NCI-H774 (cell line): ENCODE data around the gene BARX2.

ENCODE experiments used
- DNase-seq: peaks from one replicate; lab custom pipeline; 2025; lab: John Stamatoyannopoulos, UW

The BARX2 gene

GRCh38 chr11:129436573-129436972 is 60.9 kb downstream of the BARX2 start:
- no peak for DNase-seq

DNA sequence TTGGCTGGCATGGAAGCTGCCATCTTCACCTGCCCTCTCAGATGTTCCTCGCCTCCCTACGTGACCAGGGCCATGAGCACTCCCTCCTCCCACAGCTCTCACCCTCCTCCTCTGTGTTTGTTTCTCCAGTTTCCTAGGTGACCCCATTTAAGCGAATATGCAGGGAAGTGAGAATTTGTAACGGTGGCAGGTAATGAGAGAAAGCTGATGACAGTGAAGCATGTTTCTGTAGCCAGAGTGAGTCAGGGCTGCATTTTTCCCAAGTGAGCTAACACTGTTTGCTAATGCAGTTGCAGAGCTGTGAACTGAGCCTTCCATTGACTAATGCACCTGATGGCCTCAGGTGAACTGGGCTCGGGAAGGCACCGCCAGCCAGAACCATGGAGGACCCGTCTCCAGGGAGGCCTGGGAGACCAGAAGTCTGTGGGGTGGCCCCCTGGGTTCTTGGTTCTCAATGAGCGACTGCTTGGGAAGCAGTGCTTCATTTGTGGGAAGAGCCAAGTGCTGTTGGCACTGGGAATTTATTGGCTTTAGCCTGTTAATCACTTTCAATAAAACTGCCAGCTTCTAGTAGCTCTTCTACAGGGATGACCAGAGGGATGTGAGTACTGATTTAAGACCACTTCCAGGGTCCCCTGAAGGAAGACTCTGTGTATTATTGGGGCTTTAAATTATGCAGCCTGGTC is 64.5 kb downstream of the BARX2 start:
- DNase-seq, result peak; percentile 79

DNA sequence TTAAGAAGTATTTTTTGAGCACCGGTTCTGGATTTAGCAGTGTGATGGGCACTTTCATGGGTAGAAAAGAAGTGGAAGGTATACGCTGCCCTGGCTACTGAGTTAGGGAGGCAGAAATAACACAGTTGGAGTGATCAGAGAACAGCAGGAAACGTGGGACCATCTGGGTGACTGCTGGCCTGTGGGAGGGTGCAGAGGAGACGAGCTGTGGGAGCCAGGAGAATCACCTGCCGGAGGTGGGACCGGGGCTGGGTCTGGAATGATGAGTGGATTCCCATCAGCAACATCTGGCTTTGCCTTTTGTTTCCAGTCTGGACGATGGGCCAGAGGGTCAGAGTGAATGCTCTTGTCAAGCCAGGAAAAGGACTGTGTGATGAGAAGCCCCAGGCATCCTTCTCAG is 66.5 kb downstream of the BARX2 start:
- DNase-seq, result no peak

- no peak for DNase-seq
Observed at GRCh38 chr11:129443276-129443675, 67.6 kb downstream of the BARX2 start.

- no peak for DNase-seq
Observed at GRCh38 chr11:129444274-129444673, 68.6 kb downstream of the BARX2 start.

DNA sequence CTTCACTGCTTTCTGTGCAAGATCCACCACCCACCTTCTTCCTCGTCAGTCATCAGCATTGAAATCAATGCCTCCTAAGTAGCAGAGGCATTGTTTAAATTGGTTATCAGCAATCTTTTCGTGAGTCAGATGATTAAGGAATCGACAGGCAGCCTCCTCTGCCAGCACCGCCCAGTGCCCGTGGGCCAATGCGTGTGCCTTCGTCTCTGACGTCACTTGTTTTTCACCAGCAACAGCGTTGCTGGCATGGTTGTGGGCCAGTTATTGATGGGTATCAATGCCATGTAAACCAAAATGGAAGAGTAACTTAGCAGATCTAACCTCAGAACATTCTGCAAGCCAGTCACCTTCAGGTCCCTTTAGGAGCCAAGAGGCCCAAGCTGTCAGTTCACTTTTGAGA is 69.6 kb downstream of the BARX2 start:
- no peak for DNase-seq

DNA sequence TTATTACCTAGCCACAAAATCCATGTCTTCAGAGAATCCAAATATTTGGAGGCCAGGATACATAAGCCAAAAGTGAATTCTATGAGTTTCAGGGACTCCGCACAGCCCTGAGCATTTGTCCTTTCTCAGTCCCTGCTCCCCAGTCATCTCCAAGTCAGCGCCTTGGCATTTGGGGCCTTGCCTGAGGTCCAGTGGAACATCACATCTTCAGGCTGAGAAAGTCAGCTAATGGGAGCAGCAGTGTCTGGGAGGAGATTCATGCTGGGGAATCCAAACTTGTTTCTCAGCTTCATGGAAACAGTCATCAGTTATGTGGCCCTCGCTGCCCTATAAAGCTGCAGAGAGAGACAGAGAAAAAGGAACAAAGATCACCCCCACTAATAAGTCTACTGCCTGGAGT is 70.9 kb downstream of the BARX2 start:
- no peak for DNase-seq

GRCh38 chr11:129447654-129448239 is 72.1 kb downstream of the BARX2 start:
- no peak for DNase-seq

- no peak for DNase-seq
Observed at GRCh38 chr11:129451524-129451923, 75.9 kb downstream of the BARX2 start.

DNA sequence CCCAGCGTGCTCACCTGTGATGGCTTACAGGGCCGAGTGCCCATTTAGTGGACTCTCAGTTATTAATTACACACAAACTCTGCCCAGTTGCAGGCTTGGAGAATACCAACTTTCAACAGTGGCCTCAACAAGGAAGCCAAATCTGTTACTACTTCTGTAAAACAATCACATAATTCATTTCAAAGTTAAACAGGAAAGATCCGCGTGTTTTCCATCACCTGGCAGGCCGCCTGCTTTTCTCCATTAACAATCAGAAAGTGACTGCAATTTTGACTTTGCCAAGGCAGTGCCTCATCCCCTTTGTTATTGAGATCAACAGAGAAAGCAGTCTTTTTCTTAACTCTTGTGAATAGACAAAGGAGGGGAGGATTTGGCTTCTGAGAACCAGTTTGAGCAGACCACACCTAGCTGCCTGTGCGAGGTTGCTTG is 77.7 kb downstream of the BARX2 start:
- DNase-seq, result no peak

- DNase-seq, result no peak
Observed at GRCh38 chr11:129455101-129455500, 79.5 kb downstream of the BARX2 start.

- DNase-seq, result no peak
Observed at GRCh38 chr11:129455756-129456655, 80.4 kb downstream of the BARX2 start.

- DNase-seq, result peak; percentile 60
Observed at GRCh38 chr11:129457321-129457720, 81.7 kb downstream of the BARX2 start.

DNA sequence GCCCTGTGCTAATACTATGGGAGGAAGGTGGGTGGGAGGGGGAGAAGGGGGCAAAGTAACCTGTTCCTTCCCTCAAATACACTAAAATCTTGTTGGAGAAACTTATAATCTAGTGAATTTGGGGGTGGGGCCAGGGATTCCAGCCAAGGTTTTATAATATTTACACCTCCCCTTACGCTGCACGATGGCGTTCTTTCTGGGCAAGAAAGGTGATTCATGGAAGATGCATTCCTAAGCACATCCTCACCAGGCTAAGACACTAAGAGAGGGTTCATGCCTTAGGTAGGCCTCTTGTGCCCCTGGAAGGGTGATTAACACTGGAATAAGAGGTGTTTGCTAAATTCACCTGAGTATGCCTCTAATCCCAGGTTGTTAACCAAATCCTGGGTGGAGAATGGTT is 82.6 kb downstream of the BARX2 start:
- no peak for DNase-seq

DNA sequence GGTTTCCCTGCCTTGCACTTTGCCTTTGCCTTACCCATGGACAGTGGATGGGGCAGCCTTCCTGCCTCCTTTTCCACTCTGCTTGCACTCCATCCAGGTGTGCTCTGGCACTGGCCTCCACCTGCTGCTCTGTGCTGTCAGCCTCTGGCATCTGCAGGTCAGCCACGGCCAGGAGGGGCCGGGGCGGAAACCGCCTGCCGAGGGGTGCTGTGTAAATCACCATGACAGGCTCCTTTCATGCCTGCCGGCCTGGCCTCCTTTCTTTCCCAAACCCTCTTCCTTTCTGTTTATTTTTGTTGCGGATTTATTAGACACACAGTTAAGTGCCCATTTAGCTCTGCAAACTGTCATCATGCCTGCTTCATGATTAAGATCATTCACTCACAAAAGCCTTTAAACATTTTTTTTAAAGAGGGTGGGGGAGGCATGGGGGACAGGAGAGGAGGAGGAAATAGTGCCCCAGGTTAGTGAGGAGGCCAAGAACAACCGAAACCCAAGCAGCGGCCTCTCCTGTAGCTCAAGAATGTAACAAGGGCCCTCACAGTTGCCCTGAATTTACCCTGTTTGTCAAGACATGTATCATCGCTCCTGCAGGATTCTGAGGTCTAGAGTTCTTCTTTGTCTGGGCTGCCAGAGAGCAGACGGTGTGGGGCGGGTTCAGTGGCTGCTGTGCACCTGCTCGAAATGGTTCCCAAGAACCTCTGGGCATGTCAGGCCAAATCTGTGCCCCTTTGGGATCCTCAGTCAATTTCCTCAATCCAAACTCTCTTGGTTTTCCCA is 83.3 kb downstream of the BARX2 start:
- DNase-seq, result peak; percentile 80

DNA sequence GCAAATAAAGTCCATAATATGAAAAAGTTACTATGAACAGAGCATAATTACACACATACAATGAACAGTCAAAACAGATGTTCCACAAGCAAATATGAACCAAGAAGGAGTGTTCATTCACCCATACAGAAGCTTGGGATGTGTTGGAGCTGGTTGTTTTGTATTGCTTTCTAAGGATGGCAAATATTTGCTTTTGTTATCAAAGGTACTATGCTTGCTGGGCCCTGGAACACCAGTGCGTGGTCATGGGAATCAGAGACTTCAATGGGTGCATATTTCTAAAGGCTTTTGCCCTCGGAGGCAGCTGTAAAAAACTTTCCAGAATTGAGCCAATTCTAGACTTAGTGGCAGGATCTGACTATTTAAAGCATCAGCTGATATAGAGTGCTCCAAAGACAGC is 85.1 kb downstream of the BARX2 start:
- peak; percentile 76 for DNase-seq

- no peak for DNase-seq
Observed at GRCh38 chr11:129484068-129484467, 108.4 kb downstream of the BARX2 start.

GRCh38 chr11:129489249-129489648 is 113.6 kb downstream of the BARX2 start:
- no peak for DNase-seq

GRCh38 chr11:129490004-129490403 is 114.4 kb downstream of the BARX2 start:
- DNase-seq, result no peak

- no peak for DNase-seq
Observed at GRCh38 chr11:129493746-129494145, 118.1 kb downstream of the BARX2 start.
